Thyroid gland (tissue), 4 donors: ENCODE measurements around the gene TCERG1. TPM values are rescaled to one million over a fixed set of nuclear protein-coding genes. Genes with fewer than 3 reads are reported as not detected.

Source experiments
- DNase-seq, 2 donors: peaks; one replicate each; pipeline ENCODE4 v3.0.0-alpha.2; 2019
- H3K27ac ChIP-seq, 3 donors: fragments of 200-600 bp; sonication (generic); 1 replicate in 2 of 3; 2 replicates in 1 of 3; pipeline ENCODE4 v1.5.1; 2016 to 2019; ENCODE audit warnings: mild to moderate bottlenecking in 1 of 3, moderate library complexity in 1 of 3
- H3K27me3 ChIP-seq: fragments of 200-600 bp; sonication (generic); one replicate; pipeline ENCODE4 v1.5.1; 2019
- H3K36me3 ChIP-seq, 2 donors: fragments of 200-600 bp; sonication (generic); one replicate each; pipeline ENCODE4 v1.5.1; 2016 to 2019
- H3K4me1 ChIP-seq, 2 donors: fragments of 200-600 bp; sonication (generic); one replicate each; pipeline ENCODE4 v1.5.1; 2017 to 2019
- H3K4me3 ChIP-seq, 3 donors: fragments of 200-600 bp; sonication (generic); replicated peaks in 1 of 3; 1 replicate in 2 of 3; 2 replicates in 1 of 3; pipeline ENCODE4 v1.5.1; 2016; ENCODE audit warnings: mild to moderate bottlenecking in 1 of 3
- H3K9me3 ChIP-seq: fragments of 200-600 bp; sonication (generic); one replicate; pipeline ENCODE4 v1.5.1; 2017
- POLR2A ChIP-seq, 2 donors: fragments of 450-650 bp; IDR thresholded peaks; one replicate each; pipeline ENCODE4 v1.6.1; 2017; ENCODE audit warnings: antibody characterized with exemption in 2 of 2, mild to moderate bottlenecking in 2 of 2, moderate library complexity in 1 of 2
- WGBS, 2 donors: methylation state at CpG; one replicate each; pipeline ENCODE4 v1.1.5; 2017; 5-methylcytosine and 5-hydroxymethylcytosine counted together
- intact Hi-C: fragments of 100-400 bp; cut with DNase I; formaldehyde crosslinking; loops from one replicate; pipeline ENCODE4 v1.15.1; 2023
- total RNA-seq, 4 donors: library from RNA; depleted of rRNA; stranded (reverse); fragments of >200 nt; gene quantifications; one replicate each; pipeline ENCODE4 v1.2.3, GENCODE V29; 2016
- TF ChIP-seq, protein P1 (sequence below), 6 experiments: fragments of 200-600 bp in 3 of 6; fragments of 450-650 bp in 3 of 6; sonication (generic) in 3 of 6; IDR thresholded peaks; one replicate each; pipeline ENCODE4 v1.5.1; 2016 to 2019; ENCODE audit warnings: antibody characterized with exemption in 6 of 6, mild to moderate bottlenecking in 2 of 6, inconsistent platforms in 1 of 6, moderate library complexity in 1 of 6

Gene TCERG1
- total RNA-seq, 4 donors from 2014 or later: 50.0 to 106 (median 62.4) TPM

- H3K4me3 ChIP-seq: no peak overlapping the region
- H3K4me1 ChIP-seq: peaks cover 6 to 28% of the 10 kb centered on the region in 2 donors
- no peak overlapping the region for H3K27ac ChIP-seq
- no peaks in the 10 kb centered on the region for H3K27me3 ChIP-seq
- no peak for DNase-seq
- no peak for TF ChIP-seq POLR2A (IDR thresholded peaks at IDR 0.05)
- TF ChIP-seq, protein P1, sequence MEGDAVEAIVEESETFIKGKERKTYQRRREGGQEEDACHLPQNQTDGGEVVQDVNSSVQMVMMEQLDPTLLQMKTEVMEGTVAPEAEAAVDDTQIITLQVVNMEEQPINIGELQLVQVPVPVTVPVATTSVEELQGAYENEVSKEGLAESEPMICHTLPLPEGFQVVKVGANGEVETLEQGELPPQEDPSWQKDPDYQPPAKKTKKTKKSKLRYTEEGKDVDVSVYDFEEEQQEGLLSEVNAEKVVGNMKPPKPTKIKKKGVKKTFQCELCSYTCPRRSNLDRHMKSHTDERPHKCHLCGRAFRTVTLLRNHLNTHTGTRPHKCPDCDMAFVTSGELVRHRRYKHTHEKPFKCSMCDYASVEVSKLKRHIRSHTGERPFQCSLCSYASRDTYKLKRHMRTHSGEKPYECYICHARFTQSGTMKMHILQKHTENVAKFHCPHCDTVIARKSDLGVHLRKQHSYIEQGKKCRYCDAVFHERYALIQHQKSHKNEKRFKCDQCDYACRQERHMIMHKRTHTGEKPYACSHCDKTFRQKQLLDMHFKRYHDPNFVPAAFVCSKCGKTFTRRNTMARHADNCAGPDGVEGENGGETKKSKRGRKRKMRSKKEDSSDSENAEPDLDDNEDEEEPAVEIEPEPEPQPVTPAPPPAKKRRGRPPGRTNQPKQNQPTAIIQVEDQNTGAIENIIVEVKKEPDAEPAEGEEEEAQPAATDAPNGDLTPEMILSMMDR (IDR thresholded peaks at IDR 0.05): no peak
- H3K9me3 ChIP-seq: no peaks in the 10 kb centered on the region
- intact Hi-C loops: no loop called here
- 85 to 88% methylated on average over 6 of the region's 6 CpGs for WGBS, 2 donors
- no peaks in the 10 kb centered on the region for H3K36me3 ChIP-seq
Observed at GRCh38 chr5:146451411-146451810, 4.3 kb downstream of the TCERG1 start.

GRCh38 chr5:146457431-146457830 lies 10.3 kb downstream of the TCERG1 start:
- intact Hi-C loops: no loop called here
- Histone ChIP-seq H3K9me3 (no peaks in the 10 kb centered on the region), H3K27me3 (no peaks in the 10 kb centered on the region), H3K27ac (no peak overlapping the region), H3K36me3 (peaks cover 22 to 25% of the 10 kb centered on the region in 2 donors), H3K4me1 (no peaks in the 10 kb centered on the region), H3K4me3 (no peak overlapping the region)
- TF ChIP-seq, protein P1 (IDR thresholded peaks at IDR 0.05): no peak
- DNase-seq: no peak
- 83 to 91% methylated on average over 2 of the region's 2 CpGs for WGBS, 2 donors

GRCh38 chr5:146458894-146459293 lies 11.8 kb downstream of the TCERG1 start:
- intact Hi-C loops: no loop called here
- Histone ChIP-seq H3K9me3 (no peaks in the 10 kb centered on the region), H3K27ac (no peak overlapping the region), H3K36me3 (peaks cover 27 to 31% of the 10 kb centered on the region in 2 donors), H3K4me3 (no peak overlapping the region), H3K4me1 (no peaks in the 10 kb centered on the region), H3K27me3 (no peaks in the 10 kb centered on the region)
- DNase-seq: no peak
- 93 to 97% methylated on average over 5 of the region's 5 CpGs for WGBS, 2 donors
- TF ChIP-seq, protein P1 (IDR thresholded peaks at IDR 0.05): no peak
- TF ChIP-seq POLR2A (IDR thresholded peaks at IDR 0.05): no peak

DNA sequence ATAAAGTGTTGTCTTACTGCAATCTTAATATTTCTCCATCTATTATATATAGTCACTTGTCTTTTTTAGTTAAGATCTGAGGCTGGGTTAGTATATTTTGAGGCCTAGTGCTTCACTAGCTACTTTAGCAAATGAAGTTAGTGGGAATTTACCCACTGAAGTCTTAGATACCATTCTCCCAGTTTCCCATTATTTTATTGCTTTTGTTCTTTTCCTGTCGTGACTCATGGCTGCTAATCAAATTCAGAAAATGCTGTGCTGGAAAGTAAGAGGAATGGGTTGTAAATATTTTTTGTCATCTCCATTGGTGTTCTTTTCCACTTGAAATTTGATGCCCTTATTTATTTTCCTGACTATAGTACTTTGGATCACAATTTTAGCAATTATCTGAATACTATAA lies 14.2 kb downstream of the TCERG1 start:
- intact Hi-C loops: no loop called here
- no peak overlapping the region for H3K27ac ChIP-seq
- no peaks in the 10 kb centered on the region for H3K27me3 ChIP-seq
- TF ChIP-seq, protein P1 (IDR thresholded peaks at IDR 0.05): no peak
- TF ChIP-seq POLR2A (IDR thresholded peaks at IDR 0.05): no peak
- H3K4me1 ChIP-seq: no peaks in the 10 kb centered on the region
- H3K4me3 ChIP-seq: no peak overlapping the region
- H3K9me3 ChIP-seq: no peaks in the 10 kb centered on the region
- H3K36me3 ChIP-seq: peaks cover 34 to 39% of the 10 kb centered on the region in 2 donors
- no peak for DNase-seq
- WGBS, 2 donors: 72 to 74% methylated on average over 1 of the region's 1 CpG

- peaks cover 26 to 28% of the 10 kb centered on the region in 2 donors for H3K36me3 ChIP-seq
- H3K4me1 ChIP-seq: no peaks in the 10 kb centered on the region
- intact Hi-C loops: no loop called here
- no peak for DNase-seq
- no peak overlapping the region for H3K4me3 ChIP-seq
- H3K9me3 ChIP-seq: no peaks in the 10 kb centered on the region
- 94 to 96% methylated on average over 6 of the region's 6 CpGs for WGBS, 2 donors
- no peak for TF ChIP-seq POLR2A (IDR thresholded peaks at IDR 0.05)
- TF ChIP-seq, protein P1 (IDR thresholded peaks at IDR 0.05): no peak
- H3K27ac ChIP-seq: no peak overlapping the region
- no peaks in the 10 kb centered on the region for H3K27me3 ChIP-seq
Observed at GRCh38 chr5:146463446-146463845, 16.3 kb downstream of the TCERG1 start.
